Measurements from ENCODE around the gene NHSL1.

Gene NHSL1

GRCh38 chr6:138424004-138424904 is 75.0 kb downstream of the NHSL1 start:
- DNase-seq: no peak

- no peak for DNase-seq
Observed at GRCh38 chr6:138422861-138423260, 76.4 kb downstream of the NHSL1 start.

GRCh38 chr6:138421608-138422007 is 77.7 kb downstream of the NHSL1 start:
- no peak for DNase-seq

- DNase-seq: no peak
Observed at GRCh38 chr6:138421089-138421488, 78.2 kb downstream of the NHSL1 start.

- no peak for DNase-seq
Observed at GRCh38 chr6:138420356-138420755, 78.9 kb downstream of the NHSL1 start.

GRCh38 chr6:138419766-138420165 is 79.5 kb downstream of the NHSL1 start:
- no peak for DNase-seq

GRCh38 chr6:138418118-138418742 is 81.1 kb downstream of the NHSL1 start:
- DNase-seq: no peak

- DNase-seq: no peak
Observed at GRCh38 chr6:138417493-138418117, 81.7 kb downstream of the NHSL1 start.

GRCh38 chr6:138416206-138416605 is 83.1 kb downstream of the NHSL1 start:
- DNase-seq: no peak

GRCh38 chr6:138415125-138415524 is 84.2 kb downstream of the NHSL1 start:
- DNase-seq: no peak

GRCh38 chr6:138410972-138411880 is 88.1 kb downstream of the NHSL1 start:
- DNase-seq: no peak

- no peak for DNase-seq
Observed at GRCh38 chr6:138410048-138410735, 89.1 kb downstream of the NHSL1 start.

- DNase-seq: no peak
Observed at GRCh38 chr6:138406443-138406842, 92.9 kb downstream of the NHSL1 start.

- no peak for DNase-seq
Observed at GRCh38 chr6:138405816-138406413, 93.4 kb downstream of the NHSL1 start.

GRCh38 chr6:138404666-138405337 is 94.5 kb downstream of the NHSL1 start:
- DNase-seq: peak; percentile 25

GRCh38 chr6:138403801-138404665 is 95.3 kb downstream of the NHSL1 start, which contains the start of gene HEBP2:
TSS of gene HEBP2 (plus strand) at chr6:138404223. CDS start at chr6:138404496, 273 bp downstream.
- DNase-seq: peak; percentile 92

GRCh38 chr6:138403324-138403800 is 95.9 kb downstream of the NHSL1 start:
- no peak for DNase-seq

GRCh38 chr6:138402838-138403187 is 96.5 kb downstream of the NHSL1 start:
- DNase-seq: no peak

GRCh38 chr6:138401960-138402837 is 97.1 kb downstream of the NHSL1 start:
- DNase-seq: no peak
